Measurements from ENCODE around the gene DIPK1B. TPM values are rescaled to one million over a fixed set of nuclear protein-coding genes. Genes with fewer than 3 reads are reported as not detected.
"Not testable (repeated sequence)": the region's sequence is repeated elsewhere in the genome, so short reads cannot be mapped to it uniquely, and the experiment has no call there.

Gene DIPK1B
- polyA plus RNA-seq, 3 donors: 27.0 to 41.9 (median 38.8) TPM

DNA sequence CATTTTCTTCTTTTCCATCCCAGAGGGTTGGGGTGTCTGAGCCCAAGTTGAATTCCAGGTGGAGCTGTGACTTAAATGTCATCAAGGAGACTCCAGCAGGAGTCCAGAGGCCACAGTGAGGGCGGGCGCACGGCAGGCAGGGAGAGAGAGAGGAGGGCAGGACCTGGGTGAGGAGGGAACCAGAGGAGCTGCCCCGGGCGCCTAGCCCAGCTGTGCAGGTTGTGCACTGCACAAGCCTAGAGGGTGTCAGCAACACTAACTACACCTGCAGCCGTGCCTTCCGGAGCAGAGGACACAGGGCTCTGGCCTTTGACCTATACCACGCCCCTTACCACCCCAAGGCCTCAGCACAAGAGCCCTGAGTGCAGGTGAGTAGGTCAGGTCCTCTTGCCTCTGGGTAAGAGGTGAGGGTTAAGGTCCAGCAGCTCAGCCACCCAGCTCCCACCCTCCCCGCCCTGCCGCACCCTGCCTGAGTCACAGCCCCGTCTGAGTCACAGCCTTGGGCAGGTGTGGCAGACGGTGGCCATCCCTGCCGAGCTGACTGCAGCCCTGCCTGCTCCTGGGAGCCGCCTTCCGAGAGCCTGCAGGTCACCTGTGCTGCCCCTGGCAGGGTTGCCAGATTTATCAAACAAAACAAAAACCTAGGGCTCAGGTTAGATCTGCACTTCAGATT lies 18.7 kb upstream of the DIPK1B start:
- no peak for DNase-seq (ENCODE audit: extremely low read depth in 1 of 11, low read depth in 9 of 11, low spot score in 4 of 11)

DNA sequence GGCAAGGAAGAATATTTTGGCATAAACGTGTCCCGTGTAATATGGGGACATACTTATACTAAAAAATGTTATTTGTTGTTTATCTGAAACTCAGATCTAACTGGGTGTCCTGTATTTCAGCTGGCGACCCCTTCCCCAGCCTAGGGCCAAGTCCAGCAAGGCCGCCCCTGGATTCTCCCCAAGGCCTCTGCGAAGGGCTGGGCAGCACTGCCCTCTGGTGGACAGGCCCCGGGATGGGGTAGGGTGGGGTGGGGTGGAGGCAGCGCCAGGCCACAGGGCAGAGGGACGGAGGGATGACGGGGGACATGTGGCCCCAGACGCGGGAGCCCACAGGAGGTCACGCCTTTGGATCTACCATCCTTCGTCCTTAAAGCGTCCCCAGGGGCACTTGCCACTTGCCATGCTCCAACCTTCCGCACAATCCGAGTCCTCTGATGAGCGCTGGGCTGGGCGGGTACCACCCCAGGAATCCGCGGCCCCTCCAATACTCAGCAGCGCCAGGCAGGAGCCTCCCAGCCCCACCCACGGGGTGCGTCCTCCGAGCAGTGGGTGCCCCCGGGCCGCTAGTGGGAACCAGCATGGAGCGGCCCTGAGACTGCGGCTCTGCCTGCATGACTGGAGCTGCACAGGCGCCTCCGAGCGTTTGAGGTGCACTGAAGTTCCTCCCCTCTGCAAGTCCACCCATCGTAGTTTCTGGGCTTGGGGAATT lies 18.1 kb upstream of the DIPK1B start:
- no peak for DNase-seq (ENCODE audit: extremely low read depth in 1 of 11, low read depth in 9 of 11, low spot score in 4 of 11)

DNA sequence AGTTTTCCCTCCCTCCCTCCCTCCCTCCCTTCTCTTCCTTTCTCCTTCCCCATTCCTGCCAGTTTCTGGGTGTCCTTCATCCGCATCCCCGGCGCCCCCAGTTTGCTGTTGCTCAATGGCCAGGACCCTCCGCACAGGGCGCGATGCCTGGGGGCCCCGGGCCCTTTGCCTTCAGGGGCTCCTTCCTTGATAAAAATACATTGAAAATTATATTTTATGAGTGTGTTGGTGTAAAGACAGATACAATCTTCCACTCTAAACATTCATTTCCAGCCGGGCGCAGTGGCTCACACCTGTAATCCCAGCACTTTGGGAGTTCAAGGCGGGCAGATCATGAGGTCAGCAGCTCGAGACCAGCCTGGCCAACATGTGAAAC lies 17.5 kb upstream of the DIPK1B start:
- DNase-seq (ENCODE audit: extremely low read depth in 1 of 11, low read depth in 9 of 11, low spot score in 4 of 11): no peak

DNA sequence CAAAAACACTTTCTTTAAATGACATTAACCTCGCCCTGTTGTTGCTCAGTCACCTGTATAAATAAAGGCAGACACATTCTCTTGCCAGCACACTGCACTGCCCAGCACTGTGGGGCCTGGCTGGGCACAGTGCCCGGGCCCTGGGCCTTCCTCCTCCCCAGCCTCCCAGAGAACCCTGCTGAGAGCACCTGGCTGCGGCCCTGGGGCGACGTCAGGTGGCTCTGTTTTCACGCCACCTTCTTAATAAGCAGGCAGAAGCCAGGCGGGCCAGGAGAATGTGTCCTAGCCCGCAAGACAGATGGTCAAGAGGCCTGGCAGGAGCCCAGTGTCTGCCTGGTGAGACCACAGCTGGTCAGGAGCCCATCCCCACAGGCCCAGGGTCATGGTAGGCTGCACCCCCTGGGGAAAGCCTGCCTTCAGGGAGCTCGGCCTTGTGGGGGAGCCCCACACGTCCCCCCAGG lies 16.9 kb upstream of the DIPK1B start:
- no peak for DNase-seq (ENCODE audit: extremely low read depth in 1 of 11, low read depth in 9 of 11, low spot score in 4 of 11)

DNA sequence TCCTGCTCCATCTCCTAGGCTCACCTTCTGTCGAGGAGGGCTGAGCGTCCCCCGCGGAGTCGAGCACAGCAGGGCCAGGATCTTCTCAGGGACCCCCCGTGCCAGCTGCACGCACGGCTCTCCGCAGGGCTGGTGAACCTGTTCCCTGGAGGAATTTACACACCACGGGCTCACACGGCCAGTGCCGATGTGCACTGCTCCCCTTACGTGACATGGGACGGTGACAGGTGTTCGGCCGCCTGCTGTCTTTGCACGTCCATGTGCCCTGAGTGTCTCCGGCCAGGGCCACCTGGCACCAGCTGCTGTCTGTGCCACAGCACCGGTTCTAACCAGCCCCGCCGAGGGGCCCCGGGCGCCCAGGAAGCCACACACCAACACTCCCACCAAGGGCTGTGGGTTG lies 16.4 kb upstream of the DIPK1B start:
- no peak for DNase-seq (ENCODE audit: extremely low read depth in 1 of 11, low read depth in 9 of 11, low spot score in 4 of 11)

DNA sequence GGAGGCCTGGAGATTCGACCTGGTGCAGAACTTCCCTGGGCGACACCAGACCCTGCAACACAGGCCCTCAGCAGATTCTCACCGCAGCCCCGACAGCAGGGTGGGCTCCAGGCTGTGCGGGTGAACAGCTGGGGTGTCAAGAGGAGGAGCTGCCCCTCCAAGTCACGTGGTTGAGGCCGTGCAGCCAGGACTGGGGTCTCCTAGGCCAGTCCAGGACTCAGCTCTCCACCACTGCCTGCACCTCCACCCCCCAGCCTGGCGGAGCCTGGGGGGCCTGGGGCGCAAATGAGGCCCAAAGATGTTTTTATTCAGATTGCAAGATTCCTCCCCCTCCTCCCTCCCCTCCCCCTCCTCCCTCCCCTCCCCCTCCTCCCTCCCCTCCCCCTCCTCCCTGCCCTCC lies 15.9 kb upstream of the DIPK1B start:
- no peak for DNase-seq (ENCODE audit: extremely low read depth in 1 of 11, low read depth in 9 of 11, low spot score in 4 of 11)

DNA sequence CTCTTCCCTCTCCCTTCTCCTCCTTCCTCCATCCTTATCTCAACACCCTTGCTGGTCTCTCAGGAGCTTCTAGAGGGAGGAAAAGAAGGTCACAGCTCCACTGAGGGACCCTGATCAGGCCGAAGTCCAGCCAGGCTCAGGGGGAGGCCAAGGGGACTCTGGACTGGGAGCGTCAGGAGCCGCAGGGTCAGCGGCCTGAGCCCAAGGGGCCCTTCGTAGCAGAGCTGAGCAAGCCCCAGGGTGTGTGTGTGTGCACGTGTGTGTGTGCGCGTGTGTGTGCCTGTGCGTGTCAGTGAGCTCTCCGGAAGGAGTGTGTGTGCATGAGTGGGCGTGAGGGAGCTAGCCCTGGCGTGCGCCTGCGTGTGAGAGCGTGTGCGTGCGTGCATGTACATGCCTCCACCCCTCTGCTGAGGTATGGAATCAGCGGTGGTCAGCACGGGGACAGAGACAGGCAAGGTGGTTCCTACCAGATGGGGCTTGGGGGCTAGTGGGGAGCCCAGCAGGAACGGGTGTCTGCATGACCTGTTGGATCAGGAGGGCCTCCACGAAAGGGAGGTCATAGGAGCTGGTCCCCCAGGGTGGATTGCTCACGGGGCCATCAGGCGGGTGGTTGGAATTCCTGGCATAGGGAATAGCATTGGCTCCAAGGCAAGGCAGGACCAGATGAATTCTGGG lies 15.1 kb upstream of the DIPK1B start:
- no peak for DNase-seq (ENCODE audit: extremely low read depth in 1 of 11, low read depth in 9 of 11, low spot score in 4 of 11)

DNA sequence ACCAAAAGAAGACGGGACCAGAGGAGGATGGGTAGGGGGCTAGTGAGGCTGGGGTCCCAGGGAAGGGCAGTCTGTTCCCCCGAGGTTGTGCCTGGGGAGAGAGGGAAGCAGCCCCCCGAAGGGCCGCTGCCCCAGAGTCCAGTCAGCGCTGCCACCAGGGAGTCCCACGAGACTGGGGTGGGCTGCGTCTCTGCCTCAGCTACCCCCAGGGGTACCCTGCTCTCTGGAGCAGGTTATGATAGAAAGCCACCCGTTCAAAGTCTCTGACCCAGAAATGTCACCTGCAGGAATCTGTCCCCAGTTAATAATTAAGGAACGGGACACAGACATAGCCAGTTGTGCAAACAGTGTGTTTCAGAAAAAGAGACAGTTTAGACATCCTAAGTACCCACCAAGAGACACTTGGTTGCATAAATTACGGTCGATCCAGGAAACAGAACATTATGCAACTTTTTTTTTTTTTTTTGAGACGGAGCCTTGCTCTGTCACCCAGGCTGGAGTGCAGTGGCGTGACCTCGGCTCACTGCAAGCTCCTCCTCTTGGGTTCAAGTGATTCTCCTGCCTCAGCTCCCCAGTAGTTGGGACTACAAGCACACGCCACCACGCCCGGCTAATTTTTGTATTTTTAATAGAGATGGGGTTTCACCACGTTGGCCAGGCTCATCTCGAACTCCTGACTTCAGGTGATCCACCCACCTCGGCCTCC lies 14.4 kb upstream of the DIPK1B start:
- DNase-seq (ENCODE audit: extremely low read depth in 1 of 11, low read depth in 9 of 11, low spot score in 4 of 11): no peak

DNA sequence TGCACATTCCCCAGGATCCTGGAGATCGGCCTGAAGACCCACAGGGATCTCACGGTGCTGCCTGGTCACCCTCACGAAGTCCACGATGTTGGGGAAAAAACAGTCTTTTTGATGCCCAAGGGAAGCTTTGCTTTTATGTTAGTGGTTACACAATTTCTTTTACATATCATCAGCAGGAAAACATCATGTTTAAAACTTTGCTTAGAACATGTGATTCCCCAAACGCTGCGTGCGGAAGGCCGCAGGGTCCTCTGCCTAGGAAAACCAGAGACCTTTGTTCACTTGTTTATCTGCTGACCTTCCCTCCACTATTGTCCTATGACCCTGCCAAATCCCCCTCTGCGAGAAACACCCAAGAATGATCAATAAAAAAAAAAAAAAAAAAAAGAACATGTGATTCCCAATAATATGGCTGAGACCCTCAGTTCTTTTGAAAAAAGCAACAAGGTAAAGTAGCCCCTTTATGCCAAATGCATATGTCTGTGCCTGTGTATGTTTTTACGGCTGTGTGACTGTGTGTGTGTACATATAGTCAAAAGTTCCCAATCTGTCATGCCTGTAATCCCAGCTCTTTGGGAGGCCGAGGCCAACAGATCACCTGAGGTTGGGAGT lies 13.6 kb upstream of the DIPK1B start:
- no peak for DNase-seq (ENCODE audit: extremely low read depth in 1 of 11, low read depth in 9 of 11, low spot score in 4 of 11)

DNA sequence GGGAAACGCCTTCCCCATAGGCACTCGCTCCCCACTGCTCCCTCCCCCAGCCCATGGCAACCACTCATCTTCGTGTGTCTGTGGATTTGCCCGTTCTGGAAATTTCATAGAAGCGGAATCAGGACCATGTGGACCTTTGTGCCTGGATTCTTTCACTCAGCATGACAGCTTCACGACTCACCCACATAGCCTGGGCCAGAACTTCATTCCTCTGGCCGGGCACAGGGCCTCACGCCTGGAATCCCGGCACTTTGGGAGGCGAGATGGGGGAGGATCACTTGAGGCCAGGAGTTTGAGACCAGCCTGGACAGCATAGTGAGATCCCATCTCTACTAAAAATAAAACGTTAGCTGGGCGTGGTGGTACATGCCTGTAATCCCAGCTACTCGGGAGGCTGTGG lies 12.1 kb upstream of the DIPK1B start:
- no peak for DNase-seq (ENCODE audit: extremely low read depth in 1 of 11, low read depth in 9 of 11, low spot score in 4 of 11)

DNA sequence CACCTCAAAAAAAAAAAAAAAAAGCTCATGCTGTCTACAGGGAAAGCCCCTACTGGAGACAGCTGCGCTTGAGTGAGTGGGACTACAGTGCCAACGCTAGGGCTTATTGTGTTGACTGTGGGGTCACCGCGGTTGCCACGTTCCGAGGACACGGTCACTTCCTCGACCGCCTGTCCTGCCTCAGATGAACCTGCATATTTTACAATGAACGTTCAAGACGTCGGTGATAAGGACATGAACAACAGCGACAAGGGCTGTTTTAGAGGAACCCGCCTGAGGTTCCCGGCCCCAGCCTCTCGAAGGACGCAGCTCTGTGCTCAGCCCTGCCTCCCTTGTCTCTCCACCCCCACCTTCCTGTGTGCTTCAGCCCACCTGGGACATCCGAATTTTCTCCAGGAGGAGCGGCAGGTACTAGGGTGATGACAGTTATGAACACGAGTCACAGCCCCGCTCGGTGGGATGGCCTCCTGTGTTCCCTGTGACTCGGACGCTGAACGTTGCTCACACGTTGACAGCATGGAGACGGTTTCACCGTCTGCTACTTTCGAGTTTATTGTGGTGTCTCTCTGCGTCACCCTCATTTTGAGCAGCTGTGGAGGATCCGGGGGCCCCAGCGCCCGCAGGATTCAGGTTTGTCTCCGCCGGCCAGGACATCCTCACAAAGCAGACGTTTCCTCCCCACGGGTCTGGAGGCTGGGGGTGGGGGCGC lies 11.3 kb upstream of the DIPK1B start:
- DNase-seq (ENCODE audit: extremely low read depth in 1 of 11, low read depth in 9 of 11, low spot score in 4 of 11): no peak

DNA sequence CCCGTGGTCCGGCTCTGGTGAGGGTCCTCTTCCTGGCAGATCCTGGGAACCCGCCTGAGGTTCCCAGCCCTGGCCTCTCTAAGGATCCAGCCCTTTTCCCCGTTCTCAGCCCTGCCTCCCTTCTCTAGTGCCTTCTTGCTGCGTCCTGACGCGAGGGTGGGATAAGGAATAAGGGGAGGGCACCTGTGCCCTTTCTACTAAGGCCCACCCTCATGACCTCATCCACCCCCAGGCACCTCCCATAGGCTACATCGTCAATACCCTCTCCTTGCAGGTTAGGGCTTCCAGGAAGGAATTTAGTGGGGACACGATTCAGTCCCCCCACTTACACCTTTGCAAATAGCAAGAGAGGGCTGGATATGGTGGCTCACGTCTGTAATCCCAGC lies 10.7 kb upstream of the DIPK1B start:
- DNase-seq (ENCODE audit: extremely low read depth in 1 of 11, low read depth in 9 of 11, low spot score in 4 of 11): no peak

DNA sequence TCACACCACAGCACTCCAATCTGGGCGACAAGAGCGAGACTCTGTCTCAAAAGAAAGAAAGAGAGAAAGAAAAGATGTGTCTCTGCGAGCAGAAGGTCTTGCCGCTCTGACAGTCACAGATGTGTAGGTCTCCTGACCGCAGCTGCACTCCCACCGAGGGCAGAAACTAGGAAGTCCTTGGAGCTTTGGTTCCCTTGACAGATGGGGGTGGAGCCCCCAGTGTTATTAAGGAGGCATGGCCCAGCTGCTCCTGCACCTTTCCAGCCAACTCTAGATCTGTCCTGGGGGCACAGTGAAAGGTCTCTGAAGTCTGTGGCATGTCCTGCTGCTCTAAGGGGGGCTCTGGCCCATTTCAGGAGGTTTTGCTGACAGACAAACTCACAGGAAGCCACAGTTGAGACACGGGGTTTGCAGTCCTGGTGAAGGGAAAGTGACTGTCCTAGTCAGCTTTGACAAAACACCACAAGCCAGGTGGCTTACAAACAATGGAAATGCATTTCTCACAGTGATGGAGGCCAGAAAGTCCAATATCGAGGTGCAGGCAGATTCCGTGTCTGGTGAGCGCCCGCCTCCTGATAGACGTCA lies 9.0 kb upstream of the DIPK1B start:
- DNase-seq (ENCODE audit: extremely low read depth in 1 of 11, low read depth in 9 of 11, low spot score in 4 of 11): no peak

DNA sequence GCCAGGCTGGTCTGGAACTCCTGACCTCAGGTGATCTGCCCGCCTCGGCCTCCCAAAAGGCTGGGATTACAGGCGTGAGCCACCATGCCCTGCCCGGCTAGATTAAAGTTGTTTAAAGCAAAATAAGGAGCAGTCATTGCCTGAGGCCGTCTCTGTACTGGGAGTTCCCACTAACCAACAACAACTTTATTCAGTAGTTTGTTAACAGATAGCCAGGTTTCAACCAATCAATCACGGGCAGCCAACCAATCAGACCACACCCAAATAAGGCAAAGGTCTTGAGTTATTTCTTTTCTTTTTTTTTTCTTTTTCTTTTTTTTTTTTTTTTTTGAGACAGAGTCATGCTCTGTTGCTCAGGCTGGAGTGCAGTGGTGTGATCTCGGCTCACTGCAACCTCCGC lies 7.6 kb upstream of the DIPK1B start:
- not testable (repeated sequence) for DNase-seq (ENCODE audit: extremely low read depth in 1 of 11, low read depth in 9 of 11, low spot score in 4 of 11)

DNA sequence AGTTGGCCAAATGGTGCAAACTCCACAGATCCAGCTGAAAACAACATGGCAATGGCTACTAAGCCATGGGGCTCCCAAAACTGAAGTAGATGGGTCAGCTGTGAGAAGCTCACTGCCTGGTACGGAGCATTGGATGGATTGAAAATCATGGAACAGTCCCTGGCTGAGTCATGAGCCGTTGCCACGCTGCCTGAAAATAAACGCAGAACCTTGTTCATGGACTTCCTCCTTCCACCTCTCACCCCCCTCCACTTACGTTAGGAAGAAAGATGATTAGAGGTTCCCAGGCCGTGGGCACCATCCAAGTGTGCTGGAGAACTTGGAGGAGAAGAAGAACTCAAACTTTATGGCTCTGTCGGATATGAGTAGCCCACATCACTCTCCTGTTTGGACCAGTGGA lies 6.8 kb upstream of the DIPK1B start:
- DNase-seq (ENCODE audit: extremely low read depth in 1 of 11, low read depth in 9 of 11, low spot score in 4 of 11): no peak

DNA sequence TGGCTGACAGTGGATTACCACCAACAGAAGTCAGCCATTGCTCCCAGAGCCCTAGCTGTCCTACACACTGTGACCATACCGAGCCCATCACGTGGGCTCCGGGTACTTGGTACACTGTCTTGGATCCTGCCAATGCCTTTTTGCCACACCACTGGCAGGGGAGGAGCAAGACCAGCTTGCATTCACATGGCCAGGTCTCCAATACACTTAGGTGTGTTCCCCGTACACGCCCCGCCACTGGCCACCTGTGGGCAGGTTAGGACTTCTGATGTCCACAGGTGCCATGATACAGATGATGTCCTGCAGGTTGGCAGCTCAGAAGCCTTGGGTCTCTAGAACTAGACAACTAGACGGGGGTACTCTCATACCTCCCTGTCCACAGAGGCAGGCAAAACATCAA lies 5.4 kb upstream of the DIPK1B start:
- DNase-seq (ENCODE audit: extremely low read depth in 1 of 11, low read depth in 9 of 11, low spot score in 4 of 11): no peak

DNA sequence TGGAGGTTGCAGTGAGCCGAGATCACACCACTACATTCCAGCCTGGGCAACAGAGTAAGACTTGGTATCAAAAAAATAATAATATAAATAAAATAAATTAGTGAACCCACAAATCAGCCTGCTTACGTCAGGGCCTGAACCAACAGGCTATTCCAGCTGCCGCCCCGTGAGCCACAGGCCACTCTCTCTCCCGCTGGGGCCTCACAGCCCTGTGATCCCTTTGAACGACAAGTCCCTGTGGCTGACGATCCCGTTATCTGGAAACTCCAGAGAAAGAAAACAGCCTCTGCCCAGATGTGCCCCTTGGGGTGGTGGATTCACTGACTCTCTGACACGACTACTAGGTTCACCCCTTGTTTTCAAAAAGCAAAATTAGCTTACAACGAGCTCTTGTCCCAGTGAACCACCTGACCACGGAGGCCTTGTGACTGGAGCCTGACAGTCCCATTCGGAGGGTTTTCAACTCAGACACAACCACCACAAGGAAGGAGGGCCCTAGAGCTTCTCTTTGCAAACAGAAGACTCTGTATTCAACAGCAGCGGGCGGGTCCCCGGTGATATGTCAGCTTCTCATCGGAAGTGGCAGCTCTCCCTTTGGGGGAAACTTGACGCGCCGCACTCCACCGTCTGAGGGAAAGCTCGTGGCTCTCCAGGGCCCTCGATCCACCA lies 4.4 kb upstream of the DIPK1B start:
- no peak for DNase-seq (ENCODE audit: extremely low read depth in 1 of 11, low read depth in 9 of 11, low spot score in 4 of 11)
